ENCODE data around the gene CPA2. TPM values are rescaled to one million over a fixed set of nuclear protein-coding genes. Genes with fewer than 3 reads are reported as not detected.

Gene CPA2
- total and polyA plus RNA-seq, 2 of the 4 experiments (the other 2 are of a cell fraction): 0.05 TPM; not detected in 1

DNA sequence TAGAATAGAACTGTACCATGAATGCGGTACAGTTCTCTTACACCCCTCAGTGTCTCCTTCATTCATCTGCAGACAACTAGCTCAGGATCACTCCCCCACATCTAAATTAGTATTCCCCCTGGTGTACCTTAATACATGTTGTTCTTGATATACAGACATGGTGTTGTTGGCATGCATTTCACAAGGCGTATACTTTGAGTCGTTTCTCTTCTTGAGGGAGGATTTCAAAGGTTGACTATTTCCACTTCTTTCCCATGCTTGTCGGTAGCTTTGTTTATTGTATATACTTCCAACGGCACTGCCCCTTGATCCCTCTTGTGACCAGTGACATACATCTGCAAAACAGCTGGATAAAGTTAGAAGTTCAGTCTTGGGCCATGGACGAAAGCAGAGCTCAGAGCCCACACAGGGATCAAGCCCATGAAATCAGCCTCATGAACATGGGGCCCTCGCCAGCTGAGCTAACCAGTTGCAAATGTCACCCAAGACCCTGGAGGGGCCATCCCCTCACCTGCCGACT, 34.9 kb downstream of the CPA2 start:
- peaks cover 2% of the 10 kb centered on the region for H3K4me1 ChIP-seq (ENCODE audit: control insufficient read depth, insufficient read depth, low read length)
- no peak overlapping the region for H3K18ac ChIP-seq (ENCODE audit: low read depth, low read length)
- no peak overlapping the region for H2AK9ac ChIP-seq (replicated peaks; ENCODE audit: low read depth, low read length, poor library complexity)
- no peak overlapping the region for H3K23ac ChIP-seq (ENCODE audit: low read depth, low read length)
- no peak overlapping the region; the same call in 1 of the 2 replicates for H3K4ac ChIP-seq (ENCODE audit: low read depth, low read length)
- H2BK120ac ChIP-seq (ENCODE audit: low read depth, low read length): no peak overlapping the region
- dilution Hi-C loops (cut with HindIII; ENCODE audit: low sequenced_read_pairs, unreplicated experiment): no loop called here
- intact Hi-C loops (cut with micrococcal nuclease): no loop called here
- no peak overlapping the region for H3K4me3 ChIP-seq (ENCODE audit: insufficient read depth, low read depth, low read length)
- no peak overlapping the region; the same call in 1 of the 2 replicates for H2BK20ac ChIP-seq (ENCODE audit: low read depth, low read length)
- H4K91ac ChIP-seq (ENCODE audit: insufficient read depth, low read depth, low read length): no peak overlapping the region
- no peaks in the 10 kb centered on the region for H3K9me3 ChIP-seq (ENCODE audit: control insufficient read depth, insufficient read depth, low read length)
- CTCF ChIA-PET: interaction anchor here (1.6 kb wide), 1 partner anchor 9 kb away, joined by 3 read pairs; the partner anchor contains the start of gene CPA4
- H2BK15ac ChIP-seq (ENCODE audit: low read depth, low read length): no peak overlapping the region
- H3K27ac ChIP-seq (ENCODE audit: insufficient read depth, low read length): no peak overlapping the region
- H2AFZ ChIP-seq (replicated peaks; ENCODE audit: low read length, poor library complexity): no peak overlapping the region
- no peak overlapping the region for H3K4me2 ChIP-seq (ENCODE audit: low read depth, low read length)
- no peak overlapping the region for H3K14ac ChIP-seq (replicated peaks; ENCODE audit: low read depth, low read length)
- POLR2A ChIA-PET (ENCODE audit: unreplicated experiment): no interaction called here
- 83% methylated on average over 3 of the region's 8 CpGs; no CpG with 5 or more reads in 1 of the 2 experiments for WGBS, 2 experiments (ENCODE audit: extremely low coverage in 2 of 2, insufficient read length in 1 of 2)
- BruUV-seq (replicated peaks): no TSS peak
- TF ChIP-seq SMC3 (IDR thresholded peaks at IDR 0.05; ENCODE audit: low read depth, low read length): no peak
- TF ChIP-seq CEBPB (IDR thresholded peaks at IDR 0.05; ENCODE audit: low read depth, low read length): no peak
- no peak for TF ChIP-seq POLR2A (IDR thresholded peaks at IDR 0.05; ENCODE audit: low read depth, low read length)
- TF ChIP-seq NFE2L2 (IDR thresholded peaks at IDR 0.05; ENCODE audit: low read depth, low read length): no peak
- TF ChIP-seq, protein P1, sequence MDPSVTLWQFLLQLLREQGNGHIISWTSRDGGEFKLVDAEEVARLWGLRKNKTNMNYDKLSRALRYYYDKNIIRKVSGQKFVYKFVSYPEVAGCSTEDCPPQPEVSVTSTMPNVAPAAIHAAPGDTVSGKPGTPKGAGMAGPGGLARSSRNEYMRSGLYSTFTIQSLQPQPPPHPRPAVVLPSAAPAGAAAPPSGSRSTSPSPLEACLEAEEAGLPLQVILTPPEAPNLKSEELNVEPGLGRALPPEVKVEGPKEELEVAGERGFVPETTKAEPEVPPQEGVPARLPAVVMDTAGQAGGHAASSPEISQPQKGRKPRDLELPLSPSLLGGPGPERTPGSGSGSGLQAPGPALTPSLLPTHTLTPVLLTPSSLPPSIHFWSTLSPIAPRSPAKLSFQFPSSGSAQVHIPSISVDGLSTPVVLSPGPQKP (IDR thresholded peaks at IDR 0.05; ENCODE audit: borderline replicate concordance, low read depth, low read length): no peak
- TF ChIP-seq MAFK (IDR thresholded peaks at IDR 0.05; ENCODE audit: low read depth, low read length): no peak
- no peak for TF ChIP-seq MAZ (IDR thresholded peaks at IDR 0.05; ENCODE audit: borderline replicate concordance, low read depth, low read length)
- TF ChIP-seq, protein P2, sequence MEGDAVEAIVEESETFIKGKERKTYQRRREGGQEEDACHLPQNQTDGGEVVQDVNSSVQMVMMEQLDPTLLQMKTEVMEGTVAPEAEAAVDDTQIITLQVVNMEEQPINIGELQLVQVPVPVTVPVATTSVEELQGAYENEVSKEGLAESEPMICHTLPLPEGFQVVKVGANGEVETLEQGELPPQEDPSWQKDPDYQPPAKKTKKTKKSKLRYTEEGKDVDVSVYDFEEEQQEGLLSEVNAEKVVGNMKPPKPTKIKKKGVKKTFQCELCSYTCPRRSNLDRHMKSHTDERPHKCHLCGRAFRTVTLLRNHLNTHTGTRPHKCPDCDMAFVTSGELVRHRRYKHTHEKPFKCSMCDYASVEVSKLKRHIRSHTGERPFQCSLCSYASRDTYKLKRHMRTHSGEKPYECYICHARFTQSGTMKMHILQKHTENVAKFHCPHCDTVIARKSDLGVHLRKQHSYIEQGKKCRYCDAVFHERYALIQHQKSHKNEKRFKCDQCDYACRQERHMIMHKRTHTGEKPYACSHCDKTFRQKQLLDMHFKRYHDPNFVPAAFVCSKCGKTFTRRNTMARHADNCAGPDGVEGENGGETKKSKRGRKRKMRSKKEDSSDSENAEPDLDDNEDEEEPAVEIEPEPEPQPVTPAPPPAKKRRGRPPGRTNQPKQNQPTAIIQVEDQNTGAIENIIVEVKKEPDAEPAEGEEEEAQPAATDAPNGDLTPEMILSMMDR (conservative IDR thresholded peaks at IDR 0.05; ENCODE audit: low read depth, low read length): no peak
- TF ChIP-seq, protein P3, sequence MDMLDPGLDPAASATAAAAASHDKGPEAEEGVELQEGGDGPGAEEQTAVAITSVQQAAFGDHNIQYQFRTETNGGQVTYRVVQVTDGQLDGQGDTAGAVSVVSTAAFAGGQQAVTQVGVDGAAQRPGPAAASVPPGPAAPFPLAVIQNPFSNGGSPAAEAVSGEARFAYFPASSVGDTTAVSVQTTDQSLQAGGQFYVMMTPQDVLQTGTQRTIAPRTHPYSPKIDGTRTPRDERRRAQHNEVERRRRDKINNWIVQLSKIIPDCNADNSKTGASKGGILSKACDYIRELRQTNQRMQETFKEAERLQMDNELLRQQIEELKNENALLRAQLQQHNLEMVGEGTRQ (IDR thresholded peaks at IDR 0.05; ENCODE audit: low read depth, low read length): no peak
- TF ChIP-seq CHD1 (IDR thresholded peaks at IDR 0.05; ENCODE audit: low read depth, low read length): no peak
- TF ChIP-seq BHLHE40 (IDR thresholded peaks at IDR 0.05; ENCODE audit: low read depth, low read length): no peak
- no peak for TF ChIP-seq RFX5 (IDR thresholded peaks at IDR 0.05; ENCODE audit: low read depth, low read length)
- TF ChIP-seq RAD21 (IDR thresholded peaks at IDR 0.05; ENCODE audit: low read length): no peak
- no peak for TF ChIP-seq RCOR1 (IDR thresholded peaks at IDR 0.05; ENCODE audit: insufficient replicate concordance, low read length)
- TF ChIP-seq FOS (IDR thresholded peaks at IDR 0.05; ENCODE audit: low read depth, low read length): no peak
- no peak for TF ChIP-seq MXI1 (IDR thresholded peaks at IDR 0.05; ENCODE audit: borderline replicate concordance, low read depth, low read length)
- DNase-seq (no peak), ATAC-seq (ENCODE audit: low read depth) (no peak)
- no peaks in the 10 kb centered on the region for H3K27me3 ChIP-seq (ENCODE audit: control insufficient read depth, insufficient read depth, low read length)
- H2BK5ac ChIP-seq (ENCODE audit: low read depth, low read length, poor library complexity, severe bottlenecking): no peak overlapping the region
- H4K20me1 ChIP-seq (ENCODE audit: insufficient read depth, low read length): no peaks in the 10 kb centered on the region
- no peak overlapping the region for H3K9ac ChIP-seq (ENCODE audit: low read depth, low read length)
- no peak overlapping the region for H3K56ac ChIP-seq (ENCODE audit: extremely low read depth, insufficient read depth, low read length)
- H3K9me1 ChIP-seq (ENCODE audit: insufficient read depth, low read length): no peaks in the 10 kb centered on the region; the same call in 1 of the 2 replicates
- no peaks in the 10 kb centered on the region for H3K79me1 ChIP-seq (ENCODE audit: low read depth in 1 of 2, low read length in 2 of 2)
- peaks cover 2% of the 10 kb centered on the region; the same call in 1 of the 2 replicates for H3K36me3 ChIP-seq (ENCODE audit: control insufficient read depth, insufficient read depth, low read length)
- H4K5ac ChIP-seq (ENCODE audit: low read depth, low read length): no peak overlapping the region
- in situ Hi-C loops (cut with MboI; ENCODE audit: low sequenced_read_pairs): no loop called here
- H4K8ac ChIP-seq (ENCODE audit: low read depth in 2 of 2, low read length in 2 of 2): no peak overlapping the region
- 0 out of 2 replicates have a peak overlapping the region, but pooled peaks have one; percentile 3 for H2AK5ac ChIP-seq (ENCODE audit: low read depth, low read length)
